Fibroblast of lung (primary cell): ENCODE results near the gene TSPO. TPM values are rescaled to one million over a fixed set of nuclear protein-coding genes. Genes with fewer than 3 reads are reported as not detected.

ENCODE experiments used
- DNase-seq, 2 donors: peaks; one replicate each; pipeline versions ENCODE4 v3.0.0 to v3.0.0-alpha.2; 2010; ENCODE audit warnings: low read depth in 2 of 2
- H2AFZ ChIP-seq: 2 replicates; pipeline ENCODE4 v1.5.1; 2012; ENCODE audit warnings: low read length, control low read depth, inconsistent platforms
- H3K27ac ChIP-seq: 2 replicates; pipeline ENCODE4 v1.5.1; 2011; ENCODE audit warnings: low read length, control low read depth; ENCODE audit not compliant: insufficient read depth
- H3K27me3 ChIP-seq: 2 replicates; pipeline ENCODE4 v1.5.1; 2011; ENCODE audit warnings: mild to moderate bottlenecking, low read length; ENCODE audit not compliant: control insufficient read depth, insufficient read depth
- H3K36me3 ChIP-seq: 2 replicates; pipeline ENCODE4 v1.5.1; 2011; ENCODE audit warnings: low read length; ENCODE audit not compliant: control insufficient read depth, insufficient read depth
- H3K4me1 ChIP-seq: 2 replicates; pipeline ENCODE4 v1.5.1; 2011; ENCODE audit warnings: low read length; ENCODE audit not compliant: control insufficient read depth, insufficient read depth; ENCODE audit errors: extremely low read depth
- H3K4me2 ChIP-seq: 2 replicates; pipeline ENCODE4 v1.5.1; 2011; ENCODE audit warnings: low read length, control low read depth; ENCODE audit not compliant: insufficient read depth; ENCODE audit errors: extremely low read depth
- H3K4me3 ChIP-seq, 4 experiments: fragments of 200-600 bp in 1 of 4; sonication (generic) in 1 of 4; replicated peaks in 1 of 4; 2 replicates each; pipeline ENCODE4 v1.5.1; 2011 to 2016; ENCODE audit warnings: low read length in 4 of 4, low read depth in 3 of 4, mild to moderate bottlenecking in 3 of 4, control low read depth in 2 of 4, inconsistent platforms in 1 of 4, mixed read lengths in 1 of 4; ENCODE audit not compliant: insufficient read depth in 1 of 4; ENCODE audit errors: control extremely low read depth in 1 of 4
- H3K79me2 ChIP-seq: 2 replicates; pipeline ENCODE4 v1.5.1; 2012; ENCODE audit warnings: mild to moderate bottlenecking, low read length, inconsistent platforms; ENCODE audit not compliant: control insufficient read depth, insufficient read depth
- H3K9ac ChIP-seq: 2 replicates; pipeline ENCODE4 v1.5.1; 2011; ENCODE audit warnings: mild to moderate bottlenecking, low read length, control low read depth; ENCODE audit not compliant: insufficient read depth
- H3K9me3 ChIP-seq: 2 replicates; pipeline ENCODE4 v1.5.1; 2012; ENCODE audit warnings: low read depth, low read length; ENCODE audit not compliant: control insufficient read depth, insufficient read depth
- H4K20me1 ChIP-seq: 2 replicates; pipeline ENCODE4 v1.5.1; 2011; ENCODE audit warnings: low read length; ENCODE audit not compliant: control insufficient read depth, insufficient read depth; ENCODE audit errors: extremely low read depth
- CTCF ChIP-seq, 2 donors: IDR thresholded peaks in 1 of 2; conservative IDR thresholded peaks in 1 of 2; 1 replicate in 1 of 2; 2 replicates in 1 of 2; pipeline ENCODE4 v1.5.1; 2011 to 2012; ENCODE audit warnings: low read length in 2 of 2, control low read depth in 1 of 2, inconsistent platforms in 1 of 2, low read depth in 1 of 2, mild to moderate bottlenecking in 1 of 2
- EZH2 ChIP-seq: IDR thresholded peaks from 2 replicates; pipeline ENCODE4 v1.5.1; 2012; ENCODE audit warnings: low read length, control low read depth, mild to moderate bottlenecking; ENCODE audit errors: missing control alignments
- polyA plus RNA-seq, 2 donors: library from polyadenylated mRNA; depleted of rRNA in 1 of 2; stranded (reverse) in 1 of 2; unstranded in 1 of 2; fragments of >200 nt; gene quantifications; 2 replicates each; pipeline ENCODE4 v1.2.1, GENCODE V29; 2011 to 2012; ENCODE audit warnings: missing spikeins in 1 of 2
- total RNA-seq: library from RNA; depleted of rRNA; stranded (reverse); fragments of >200 nt; gene quantifications from 2 replicates; pipeline ENCODE4 v1.2.1, GENCODE V29; 2014

The TSPO gene
- total and polyA plus RNA-seq, 2 donors (not counting 1 experiment from before 2014, with no cell fraction given): 47.5 to 243 TPM

- no peak for DNase-seq
- TF ChIP-seq EZH2: no peak
- no peak for TF ChIP-seq CTCF (conservative IDR thresholded peaks at IDR 0.05 in 1 of 2, IDR thresholded peaks at IDR 0.05 in 1 of 2; ENCODE audit: low read depth in 1 of 2, low read length in 2 of 2)
- H3K4me1 ChIP-seq: no peaks in the 10 kb centered on the region
Measured at GRCh38 chr22:43171019-43171491, 19.7 kb downstream of the TSPO start.

DNA sequence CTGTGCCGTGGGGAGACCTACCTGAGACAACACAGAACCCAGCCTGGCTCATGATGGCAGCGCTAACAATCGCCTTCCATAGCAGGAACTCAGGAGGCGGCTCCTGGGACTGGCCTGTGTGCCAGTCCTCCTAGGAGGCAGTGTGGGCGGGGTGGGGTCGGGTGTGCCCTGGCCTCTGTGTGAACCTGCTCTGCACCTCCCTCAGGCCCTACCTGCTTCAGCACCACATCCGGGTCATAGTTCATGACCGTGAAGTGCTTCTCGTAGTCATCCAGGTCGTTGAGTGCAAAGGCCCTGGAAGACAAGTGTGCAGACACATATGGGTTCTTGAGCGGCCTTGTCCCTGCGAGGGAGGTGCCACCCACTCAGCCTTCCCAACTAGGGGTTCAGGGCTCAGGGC, 20.2 kb downstream of the TSPO start:
- TF ChIP-seq EZH2 (no peak), CTCF (conservative IDR thresholded peaks at IDR 0.05 in 1 of 2, IDR thresholded peaks at IDR 0.05 in 1 of 2; ENCODE audit: low read depth in 1 of 2, low read length in 2 of 2) (no peak)
- H3K4me1 ChIP-seq: no peaks in the 10 kb centered on the region
- no peaks in the 10 kb centered on the region for H3K79me2 ChIP-seq
- no peaks in the 10 kb centered on the region for H4K20me1 ChIP-seq
- H3K4me3 ChIP-seq: no peak overlapping the region
- no peaks in the 10 kb centered on the region for H3K27me3 ChIP-seq
- no peak overlapping the region for H3K4me2 ChIP-seq
- no peak for DNase-seq
- no peak overlapping the region for H3K27ac ChIP-seq
- H2AFZ ChIP-seq: no peak overlapping the region
- no peak overlapping the region for H3K9ac ChIP-seq
- peaks cover 20% of the 10 kb centered on the region for H3K36me3 ChIP-seq
- H3K9me3 ChIP-seq: no peaks in the 10 kb centered on the region

More at GRCh38 chr22:43171019-43171491, 19.7 kb downstream of the TSPO start:
- Histone ChIP-seq H3K9me3 (no peaks in the 10 kb centered on the region), H3K4me2 (no peak overlapping the region), H4K20me1 (no peaks in the 10 kb centered on the region), H3K27ac (no peak overlapping the region), H3K4me3 (no peak overlapping the region), H3K27me3 (no peaks in the 10 kb centered on the region), H3K79me2 (no peaks in the 10 kb centered on the region), H2AFZ (no peak overlapping the region), H3K9ac (no peak overlapping the region), H3K36me3 (peaks cover 20% of the 10 kb centered on the region)

- Histone ChIP-seq H2AFZ (no peak overlapping the region), H3K9me3 (no peaks in the 10 kb centered on the region), H3K36me3 (peaks cover 20% of the 10 kb centered on the region), H3K27ac (no peak overlapping the region), H3K4me1 (no peaks in the 10 kb centered on the region), H3K9ac (no peak overlapping the region), H3K4me2 (no peak overlapping the region), H3K79me2 (no peaks in the 10 kb centered on the region), H3K4me3 (no peak overlapping the region), H4K20me1 (no peaks in the 10 kb centered on the region), H3K27me3 (no peaks in the 10 kb centered on the region)
- no peak for TF ChIP-seq EZH2
- TF ChIP-seq CTCF (conservative IDR thresholded peaks at IDR 0.05 in 1 of 2, IDR thresholded peaks at IDR 0.05 in 1 of 2; ENCODE audit: low read depth in 1 of 2, low read length in 2 of 2): no peak
- DNase-seq: no peak
Measured at GRCh38 chr22:43172191-43172590, 20.8 kb downstream of the TSPO start.
